IMR-90 (cell line): ENCODE results near the gene SRPX2. TPM values are rescaled to one million over a fixed set of nuclear protein-coding genes. Genes with fewer than 3 reads are reported as not detected.
A peak's percentile ranks its signal among the peaks of the same experiment; 100 is the strongest.

Experiments used
- ATAC-seq: fragments of 200-7000 bp; cut with Tn5 transposase; 2 replicates; pipeline ENCODE4 v1.9.1; 2020; ENCODE audit warnings: low read depth, mild to moderate bottlenecking, moderate library complexity
- Bru-seq: library from RNA; stranded (reverse); fragments of 400-500 nt; gene quantifications from one replicate; lab custom pipeline; 2021; lab: Mats Ljungman, UMichigan
- BruChase-seq, 2 experiments: library from RNA; stranded (reverse); fragments of 400-500 nt; gene quantifications; one replicate each; lab custom pipeline; 2021; lab: Mats Ljungman, UMichigan
- BruUV-seq: library from RNA; stranded (reverse); fragments of 400-500 nt; replicated peaks from 2 replicates; lab custom pipeline; 2021; lab: Mats Ljungman, UMichigan
- CTCF ChIA-PET: fragments of 300-600 bp; formaldehyde crosslinking; extraction: SDS; loops from one replicate; lab custom pipeline; 2021; ENCODE audit warnings: antibody characterized with exemption; lab: Yijun Ruan, JAX
- POLR2A ChIA-PET: fragments of 300-600 bp; sonication (Branson Sonifier 250); formaldehyde crosslinking; loops from one replicate; lab custom pipeline; 2022; ENCODE audit warnings: antibody characterized with exemption; ENCODE audit not compliant: unreplicated experiment; lab: Charles Lee
- DNase-seq: peaks from one replicate; pipeline ENCODE4 v3.0.0; 2013
- H2AFZ ChIP-seq: replicated peaks from 2 replicates; pipeline ENCODE3; 2013; ENCODE audit warnings: low read length, mild to moderate bottlenecking; ENCODE audit not compliant: poor library complexity
- H2AK5ac ChIP-seq: 2 replicates; pipeline ENCODE4 v1.6.1; 2013; ENCODE audit warnings: low read depth, low read length, inconsistent platforms
- H2AK9ac ChIP-seq: replicated peaks from 2 replicates; pipeline ENCODE3; 2013; ENCODE audit warnings: mild to moderate bottlenecking, low read depth, low read length, moderate library complexity; ENCODE audit not compliant: poor library complexity
- H2BK120ac ChIP-seq: 2 replicates; pipeline ENCODE4 v1.6.1; 2013; ENCODE audit warnings: low read depth, low read length, inconsistent platforms
- H2BK15ac ChIP-seq: 3 replicates; pipeline ENCODE4 v1.6.1; 2013; ENCODE audit warnings: low read depth, low read length, inconsistent platforms
- H2BK20ac ChIP-seq: 2 replicates; pipeline ENCODE4 v1.6.1; 2013; ENCODE audit warnings: low read depth, mild to moderate bottlenecking, inconsistent platforms, low read length, moderate library complexity
- H2BK5ac ChIP-seq: 2 replicates; pipeline ENCODE4 v1.6.1; 2013; ENCODE audit warnings: mild to moderate bottlenecking, low read depth, low read length, inconsistent platforms; ENCODE audit not compliant: poor library complexity, severe bottlenecking
- H3K14ac ChIP-seq: replicated peaks from 2 replicates; pipeline ENCODE4 v1.6.1; 2013; ENCODE audit warnings: low read depth, low read length, inconsistent platforms
- H3K18ac ChIP-seq: 2 replicates; pipeline ENCODE4 v1.6.1; 2013; ENCODE audit warnings: low read depth, low read length, control low read depth
- H3K23ac ChIP-seq: 2 replicates; pipeline ENCODE4 v1.6.1; 2013; ENCODE audit warnings: low read depth, low read length, inconsistent platforms
- H3K27ac ChIP-seq: 2 replicates; pipeline ENCODE4 v1.5.1; 2013; ENCODE audit warnings: mild to moderate bottlenecking, control low read depth, low read length; ENCODE audit not compliant: insufficient read depth
- H3K27me3 ChIP-seq: 2 replicates; pipeline ENCODE4 v1.6.1; 2013; ENCODE audit warnings: low read length; ENCODE audit not compliant: control insufficient read depth, insufficient read depth
- H3K36me3 ChIP-seq: 2 replicates; pipeline ENCODE4 v1.6.1; 2013; ENCODE audit warnings: low read length, mixed read lengths; ENCODE audit not compliant: control insufficient read depth, insufficient read depth
- H3K4ac ChIP-seq: 2 replicates; pipeline ENCODE4 v1.6.1; 2013; ENCODE audit warnings: low read depth, low read length, inconsistent platforms
- H3K4me1 ChIP-seq: 2 replicates; pipeline ENCODE4 v1.6.1; 2013; ENCODE audit warnings: low read length, mixed read lengths; ENCODE audit not compliant: control insufficient read depth, insufficient read depth
- H3K4me2 ChIP-seq: 2 replicates; pipeline ENCODE4 v1.6.1; 2013; ENCODE audit warnings: low read depth, mild to moderate bottlenecking, control low read depth, low read length, moderate library complexity
- H3K4me3 ChIP-seq: 2 replicates; pipeline ENCODE4 v1.5.1; 2013; ENCODE audit warnings: low read depth, mild to moderate bottlenecking, control low read depth, low read length, moderate library complexity; ENCODE audit not compliant: insufficient read depth
- H3K56ac ChIP-seq: 2 replicates; pipeline ENCODE4 v1.6.1; 2013; ENCODE audit warnings: low read length, inconsistent platforms; ENCODE audit not compliant: insufficient read depth; ENCODE audit errors: extremely low read depth
- H3K79me1 ChIP-seq, 2 experiments: 2 replicates each; pipeline ENCODE4 v1.6.1; 2013; ENCODE audit warnings: low read length in 2 of 2, inconsistent platforms in 1 of 2, low read depth in 1 of 2
- H3K9ac ChIP-seq: 2 replicates; pipeline ENCODE4 v1.6.1; 2013; ENCODE audit warnings: low read depth, low read length, control low read depth
- H3K9me1 ChIP-seq: 2 replicates; pipeline ENCODE4 v1.6.1; 2013; ENCODE audit warnings: low read length, inconsistent platforms; ENCODE audit not compliant: insufficient read depth
- H3K9me3 ChIP-seq: 2 replicates; pipeline ENCODE4 v1.6.1; 2013; ENCODE audit warnings: low read length; ENCODE audit not compliant: control insufficient read depth, insufficient read depth
- H4K20me1 ChIP-seq: 2 replicates; pipeline ENCODE4 v1.6.1; 2013; ENCODE audit warnings: low read length, inconsistent platforms; ENCODE audit not compliant: insufficient read depth
- H4K5ac ChIP-seq: 2 replicates; pipeline ENCODE4 v1.6.1; 2013; ENCODE audit warnings: mild to moderate bottlenecking, low read depth, low read length, control low read depth
- H4K8ac ChIP-seq, 2 experiments: 2 replicates each; pipeline ENCODE4 v1.6.1; 2013; ENCODE audit warnings: low read depth in 2 of 2, low read length in 2 of 2, control low read depth in 1 of 2, inconsistent platforms in 1 of 2
- H4K91ac ChIP-seq: 2 replicates; pipeline ENCODE4 v1.6.1; 2013; ENCODE audit warnings: low read depth, low read length, inconsistent platforms; ENCODE audit not compliant: insufficient read depth
- BHLHE40 ChIP-seq: fragments of 150-350 bp; IDR thresholded peaks from 2 replicates; pipeline ENCODE4 v1.6.1; 2016; ENCODE audit warnings: mild to moderate bottlenecking, low read depth, low read length
- CEBPB ChIP-seq: IDR thresholded peaks from 2 replicates; pipeline ENCODE4 v1.6.1; 2012; ENCODE audit warnings: low read depth, low read length, improper control_type of control experiment
- CHD1 ChIP-seq: IDR thresholded peaks from 2 replicates; pipeline ENCODE4 v1.6.1; 2012; ENCODE audit warnings: low read depth, low read length, improper control_type of control experiment
- FOS ChIP-seq: fragments of 150-350 bp; IDR thresholded peaks from 2 replicates; pipeline ENCODE4 v1.6.1; 2016; ENCODE audit warnings: low read depth, low read length
- MAFK ChIP-seq: IDR thresholded peaks from 2 replicates; pipeline ENCODE4 v1.6.1; 2012; ENCODE audit warnings: low read depth, low read length, improper control_type of control experiment
- NFE2L2 ChIP-seq: fragments of 150-350 bp; IDR thresholded peaks from 2 replicates; pipeline ENCODE4 v1.6.1; 2016; ENCODE audit warnings: low read depth, mild to moderate bottlenecking, low read length
- POLR2A ChIP-seq: IDR thresholded peaks from 2 replicates; pipeline ENCODE4 v1.6.1; 2012; ENCODE audit warnings: mild to moderate bottlenecking, low read depth, low read length
- RFX5 ChIP-seq: IDR thresholded peaks from 2 replicates; pipeline ENCODE4 v1.8.0; 2012; ENCODE audit warnings: low read depth, mild to moderate bottlenecking, low read length, moderate library complexity
- USF2 ChIP-seq: fragments of 150-350 bp; IDR thresholded peaks from 2 replicates; pipeline ENCODE4 v1.6.1; 2017; ENCODE audit warnings: mild to moderate bottlenecking, antibody characterized with exemption, low read length, low read depth
- WGBS, 2 experiments: methylation state at CpG; one replicate each; pipeline versions ENCODE4 v1.1.5 to v1.1.7; 2013; ENCODE audit warnings: missing lambda C conversion rate in 2 of 2; ENCODE audit not compliant: insufficient read length in 1 of 2; ENCODE audit errors: extremely low coverage in 2 of 2; 5-methylcytosine and 5-hydroxymethylcytosine counted together
- dilution Hi-C: fragments of 300-500 bp; cut with HindIII; formaldehyde crosslinking; loops from one replicate; pipeline ENCODE4 v1.14.3; 2018; ENCODE audit warnings: low sequenced_read_pairs; ENCODE audit not compliant: unreplicated experiment
- in situ Hi-C: fragments of 300-500 bp; cut with MboI; formaldehyde crosslinking; loops from 3 replicates; pipeline ENCODE4 v1.14.3; 2019; ENCODE audit warnings: low sequenced_read_pairs, inconsistent platforms, mixed read lengths
- intact Hi-C: fragments of 100-400 bp; cut with micrococcal nuclease; formaldehyde crosslinking; loops from 2 replicates; pipeline ENCODE4 v1.10.0; 2022
- long read RNA-seq: library from polyadenylated mRNA; unstranded; transcript quantifications from one replicate; pipeline ENCODE4 v2.0.0, GENCODE V29; 2021; ENCODE audit not compliant: unreplicated experiment
- polyA plus RNA-seq, 3 experiments: library from polyadenylated mRNA; depleted of rRNA; stranded (reverse); fragments of >200 nt; gene quantifications; 2 replicates each; pipeline ENCODE4 v1.2.3, GENCODE V29; 2012; ENCODE audit warnings: low replicate concordance in 1 of 3
- total RNA-seq: library from RNA; depleted of rRNA; stranded (reverse); fragments of >200 nt; gene quantifications from 2 replicates; pipeline ENCODE4 v1.2.3, GENCODE V29; 2012; rRNA removed

SRPX2 gene
- 14.4 and 20.6 TPM in 2 replicates for total RNA-seq
- 43.1 and 45.0 TPM in 2 replicates for polyA plus RNA-seq (2012; rRNA removed)
- polyA plus RNA-seq (2012; cell fraction: cytosol; rRNA removed), result 43.5 and 50.6 TPM in 2 replicates
- 70.2 and 72.3 TPM in 2 replicates for polyA plus RNA-seq (2012; cell fraction: nucleus; rRNA removed; ENCODE audit: low replicate concordance)
- percentile 92 among the genes with signal in this experiment for Bru-seq, nascent RNA
- percentile 99 among the genes with signal in this experiment for BruChase-seq, experiment 1, labeled RNA remaining after a 6-hour chase
- BruChase-seq, experiment 2, labeled RNA remaining after a 2-hour chase, result percentile 98 among the genes with signal in this experiment
- long read RNA-seq, full-length matches to known transcripts, result 34 of 54 reads
- long read RNA-seq, partial matches to known transcripts, result 15 of 54 reads
- long read RNA-seq, other reads (novel, unspliced or antisense), result 5 of 54 reads

- H3K27ac ChIP-seq, result peak within 1 kb of the TSS; percentile 91
- H2BK15ac ChIP-seq, result peak within 1 kb of the TSS; percentile 49; the same call in 1 of the 3 replicates
- peak within 1 kb of the TSS; percentile 52; the same call in 1 of the 2 replicates for H2AK5ac ChIP-seq
- H4K91ac ChIP-seq, result peak within 1 kb of the TSS; percentile 41; the same call in 1 of the 2 replicates
- H3K36me3 ChIP-seq, result no peaks in the 10 kb centered on the region
- H4K20me1 ChIP-seq, result no peaks in the 10 kb centered on the region
- ATAC-seq, result peak; percentile 72
- DNase-seq, result peak; percentile 91
- dilution Hi-C loops, result no loop called here
- peak within 1 kb of the TSS; percentile 69 for H3K4ac ChIP-seq
- no peak within 1 kb of the TSS for H2AK9ac ChIP-seq
- H2BK120ac ChIP-seq, result peak within 1 kb of the TSS; percentile 77
- H3K18ac ChIP-seq, result peak within 1 kb of the TSS; percentile 83
- peaks cover 18% of the 10 kb centered on the region for H3K4me1 ChIP-seq
- H3K4me2 ChIP-seq, result peak within 1 kb of the TSS; percentile 87
- in situ Hi-C loops, result no loop called here
- TF ChIP-seq USF2 (no peak), NFE2L2 (peak; percentile 70; the same call in 1 of the 2 replicates), CEBPB (peak; percentile 56; the same call in 1 of the 2 replicates), FOS (peak; percentile 83), CHD1 (no peak), MAFK (peak; percentile 30; the same call in 1 of the 2 replicates), RFX5 (no peak), POLR2A (peak; percentile 79), BHLHE40 (peak; percentile 49)
- H3K56ac ChIP-seq, result peak within 1 kb of the TSS; percentile 66
- H2AFZ ChIP-seq, result peak within 1 kb of the TSS; percentile 5
- ChIA-PET CTCF (no interaction called here), POLR2A (no interaction called here)
- intact Hi-C loops, result no loop called here
- H2BK20ac ChIP-seq, result peak within 1 kb of the TSS; percentile 46; the same call in 1 of the 2 replicates
- H3K9me1 ChIP-seq, result peaks cover 8% of the 10 kb centered on the region
- peak within 1 kb of the TSS; percentile 82 for H2BK5ac ChIP-seq
- H4K5ac ChIP-seq, result peak within 1 kb of the TSS; percentile 46
- H3K23ac ChIP-seq, result peak within 1 kb of the TSS; percentile 39; the same call in 1 of the 2 replicates
- WGBS, 2 experiments, result no CpG with 5 or more reads among the region's 11 CpGs
- H3K9ac ChIP-seq, result peak within 1 kb of the TSS; percentile 78
- peaks cover 0 to 11% of the 10 kb centered on the region in 2 experiments; a peak in 2 of 4 replicates for H3K79me1 ChIP-seq
- H3K9me3 ChIP-seq, result no peaks in the 10 kb centered on the region
- H3K14ac ChIP-seq, result peak within 1 kb of the TSS; percentile 62
- no TSS peak for BruUV-seq
- H3K27me3 ChIP-seq, result peaks cover 2% of the 10 kb centered on the region; the same call in 1 of the 2 replicates
- peak within 1 kb of the TSS; percentile 47 for H3K4me3 ChIP-seq
- H4K8ac ChIP-seq, result peak within 1 kb of the TSS; percentile 21 to 64; a peak in 3 of 4 replicates
These were observed at the start of gene SRPX2 for GRCh38 chrX:100643956-100644860. SRPX2 (plus strand) TSS chrX:100644199; CDS start chrX:100646323, 2,124 bp downstream.
